Measurements from ENCODE around the gene SMG6. TPM values are rescaled to one million over a fixed set of nuclear protein-coding genes. Genes with fewer than 3 reads are reported as not detected.
A peak's percentile ranks its signal among the peaks of the same experiment; 100 is the strongest.

SMG6 gene
- total and polyA plus RNA-seq, 2 of the 13 experiments (the other 11 are each of a cell fraction or from before 2014, with no cell fraction given) = 4.6 to 14.6 TPM

DNA sequence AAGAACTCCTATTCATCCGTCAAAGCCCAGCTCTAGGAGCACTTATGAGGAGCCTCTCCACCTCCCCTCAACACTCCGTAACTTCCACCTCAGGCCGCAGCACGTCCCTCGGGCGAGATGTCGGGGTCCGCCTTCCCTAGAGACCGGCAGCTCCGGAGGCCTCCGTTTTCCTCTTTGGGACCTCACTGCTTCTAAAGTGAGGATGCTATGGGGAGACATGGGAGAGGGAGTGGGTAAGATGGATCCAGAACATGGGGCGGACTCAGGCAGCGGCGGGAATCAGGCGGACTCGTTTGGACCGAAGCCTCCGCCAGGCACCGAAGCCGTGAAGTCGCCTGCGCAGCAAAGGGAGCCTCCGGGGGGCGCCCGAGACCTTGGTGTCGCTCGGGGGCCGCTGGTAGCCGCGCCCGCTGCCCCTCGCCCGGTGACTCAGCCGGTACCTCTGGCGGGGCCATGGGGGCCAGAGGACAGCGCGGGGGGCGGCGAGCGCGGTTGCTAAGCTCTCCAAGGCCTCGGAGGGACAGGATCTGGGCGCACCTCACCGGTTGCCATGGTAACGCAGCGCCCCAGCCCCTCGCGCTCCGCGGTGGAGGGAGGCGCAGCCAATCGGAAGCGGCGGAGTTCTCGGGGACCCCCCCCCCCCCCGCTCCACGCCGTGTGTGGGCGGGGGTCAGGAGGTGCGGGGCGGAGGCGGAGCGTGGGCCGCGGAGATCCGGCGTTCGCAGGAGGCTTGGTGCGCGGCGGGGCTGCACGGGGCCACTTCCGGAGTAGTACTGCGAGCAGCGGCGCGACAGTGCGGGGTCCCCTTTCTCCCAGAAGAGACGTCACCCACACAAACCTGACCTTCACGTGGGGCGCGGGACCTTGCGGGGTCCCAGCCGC, 250.0 kb downstream of the SMG6 start (continued):
- no peak for TF ChIP-seq ZNF18 (CRISPR knock-in tag; IDR thresholded peaks at IDR 0.05; ENCODE audit: insufficient replicate concordance)
- TF ChIP-seq TBX2 (CRISPR knock-in tag; IDR thresholded peaks at IDR 0.05; ENCODE audit: borderline replicate concordance) = peak; percentile 67
- TF ChIP-seq ARNT (IDR thresholded peaks at IDR 0.05) = no peak
- TF ChIP-seq PLRG1 (conservative IDR thresholded peaks at IDR 0.05) = no peak
- no peak for TF ChIP-seq ZNF430 (CRISPR knock-in tag; IDR thresholded peaks at IDR 0.05)
- no peak for TF ChIP-seq ZBTB8A (CRISPR knock-in tag; IDR thresholded peaks at IDR 0.05; ENCODE audit: borderline replicate concordance, low read depth)
- no peak for TF ChIP-seq TMF1 (CRISPR knock-in tag; IDR thresholded peaks at IDR 0.05; ENCODE audit: low read depth)
- TF ChIP-seq, protein P1, sequence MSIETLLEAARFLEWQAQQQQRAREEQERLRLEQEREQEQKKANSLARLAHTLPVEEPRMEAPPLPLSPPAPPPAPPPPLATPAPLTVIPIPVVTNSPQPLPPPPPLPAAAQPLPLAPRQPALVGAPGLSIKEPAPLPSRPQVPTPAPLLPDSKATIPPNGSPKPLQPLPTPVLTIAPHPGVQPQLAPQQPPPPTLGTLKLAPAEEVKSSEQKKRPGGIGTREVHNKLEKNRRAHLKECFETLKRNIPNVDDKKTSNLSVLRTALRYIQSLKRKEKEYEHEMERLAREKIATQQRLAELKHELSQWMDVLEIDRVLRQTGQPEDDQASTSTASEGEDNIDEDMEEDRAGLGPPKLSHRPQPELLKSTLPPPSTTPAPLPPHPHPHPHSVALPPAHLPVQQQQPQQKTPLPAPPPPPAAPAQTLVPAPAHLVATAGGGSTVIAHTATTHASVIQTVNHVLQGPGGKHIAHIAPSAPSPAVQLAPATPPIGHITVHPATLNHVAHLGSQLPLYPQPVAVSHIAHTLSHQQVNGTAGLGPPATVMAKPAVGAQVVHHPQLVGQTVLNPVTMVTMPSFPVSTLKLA (IDR thresholded peaks at IDR 0.05) = no peak
- TF ChIP-seq ZNF350 (CRISPR knock-in tag; IDR thresholded peaks at IDR 0.05; ENCODE audit: borderline replicate concordance, low read depth) = no peak
- TF ChIP-seq ZNF567 (CRISPR knock-in tag; IDR thresholded peaks at IDR 0.05; ENCODE audit: borderline replicate concordance) = no peak
- peak; percentile 45; the same call in 1 of the 2 replicates for TF ChIP-seq ZSCAN21 (CRISPR knock-in tag; IDR thresholded peaks at IDR 0.05; ENCODE audit: borderline replicate concordance)
- TF ChIP-seq ZNF782 (CRISPR knock-in tag; IDR thresholded peaks at IDR 0.05; ENCODE audit: borderline replicate concordance) = no peak
- no peak for TF ChIP-seq ZNF230 (CRISPR knock-in tag; IDR thresholded peaks at IDR 0.05)
- TF ChIP-seq SNRNP70 (IDR thresholded peaks at IDR 0.05; ENCODE audit: low read depth, low read length) = no peak
- no peak for TF ChIP-seq NFATC3 (CRISPR knock-in tag; IDR thresholded peaks at IDR 0.05)
- TF ChIP-seq, protein P2, sequence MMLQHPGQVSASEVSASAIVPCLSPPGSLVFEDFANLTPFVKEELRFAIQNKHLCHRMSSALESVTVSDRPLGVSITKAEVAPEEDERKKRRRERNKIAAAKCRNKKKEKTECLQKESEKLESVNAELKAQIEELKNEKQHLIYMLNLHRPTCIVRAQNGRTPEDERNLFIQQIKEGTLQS (CRISPR knock-in tag; IDR thresholded peaks at IDR 0.05) = no peak
- TF ChIP-seq, protein P3, sequence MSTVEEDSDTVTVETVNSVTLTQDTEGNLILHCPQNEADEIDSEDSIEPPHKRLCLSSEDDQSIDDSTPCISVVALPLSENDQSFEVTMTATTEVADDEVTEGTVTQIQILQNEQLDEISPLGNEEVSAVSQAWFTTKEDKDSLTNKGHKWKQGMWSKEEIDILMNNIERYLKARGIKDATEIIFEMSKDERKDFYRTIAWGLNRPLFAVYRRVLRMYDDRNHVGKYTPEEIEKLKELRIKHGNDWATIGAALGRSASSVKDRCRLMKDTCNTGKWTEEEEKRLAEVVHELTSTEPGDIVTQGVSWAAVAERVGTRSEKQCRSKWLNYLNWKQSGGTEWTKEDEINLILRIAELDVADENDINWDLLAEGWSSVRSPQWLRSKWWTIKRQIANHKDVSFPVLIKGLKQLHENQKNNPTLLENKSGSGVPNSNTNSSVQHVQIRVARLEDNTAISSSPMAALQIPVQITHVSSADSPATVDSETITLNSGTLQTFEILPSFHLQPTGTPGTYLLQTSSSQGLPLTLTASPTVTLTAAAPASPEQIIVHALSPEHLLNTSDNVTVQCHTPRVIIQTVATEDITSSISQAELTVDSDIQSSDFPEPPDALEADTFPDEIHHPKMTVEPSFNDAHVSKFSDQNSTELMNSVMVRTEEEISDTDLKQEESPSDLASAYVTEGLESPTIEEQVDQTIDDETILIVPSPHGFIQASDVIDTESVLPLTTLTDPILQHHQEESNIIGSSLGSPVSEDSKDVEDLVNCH (CRISPR knock-in tag; IDR thresholded peaks at IDR 0.05) = no peak
- no peak for TF ChIP-seq SOX6 (IDR thresholded peaks at IDR 0.05)
- TF ChIP-seq SOX6 (CRISPR knock-in tag; IDR thresholded peaks at IDR 0.05) = peak; percentile 29; the same call in 1 of the 2 replicates
- no peak for TF ChIP-seq HOXD1 (CRISPR knock-in tag; IDR thresholded peaks at IDR 0.05)
- TF ChIP-seq ZNF234 (CRISPR knock-in tag; conservative IDR thresholded peaks at IDR 0.05) = no peak
- TF ChIP-seq, protein P4, sequence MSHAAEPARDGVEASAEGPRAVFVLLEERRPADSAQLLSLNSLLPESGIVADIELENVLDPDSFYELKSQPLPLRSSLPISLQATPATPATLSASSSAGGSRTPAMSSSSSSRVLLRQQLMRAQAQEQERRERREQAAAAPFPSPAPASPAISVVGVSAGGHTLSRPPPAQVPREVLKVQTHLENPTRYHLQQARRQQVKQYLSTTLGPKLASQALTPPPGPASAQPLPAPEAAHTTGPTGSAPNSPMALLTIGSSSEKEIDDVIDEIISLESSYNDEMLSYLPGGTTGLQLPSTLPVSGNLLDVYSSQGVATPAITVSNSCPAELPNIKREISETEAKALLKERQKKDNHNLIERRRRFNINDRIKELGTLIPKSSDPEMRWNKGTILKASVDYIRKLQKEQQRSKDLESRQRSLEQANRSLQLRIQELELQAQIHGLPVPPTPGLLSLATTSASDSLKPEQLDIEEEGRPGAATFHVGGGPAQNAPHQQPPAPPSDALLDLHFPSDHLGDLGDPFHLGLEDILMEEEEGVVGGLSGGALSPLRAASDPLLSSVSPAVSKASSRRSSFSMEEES (CRISPR knock-in tag; IDR thresholded peaks at IDR 0.05) = no peak
- peak; percentile 38; the same call in 1 of the 2 replicates for TF ChIP-seq HDAC1 (CRISPR knock-in tag; IDR thresholded peaks at IDR 0.05)

Data from HepG2 (cell line).